ENCODE results near the gene CLDN15.

Gene CLDN15

DNA sequence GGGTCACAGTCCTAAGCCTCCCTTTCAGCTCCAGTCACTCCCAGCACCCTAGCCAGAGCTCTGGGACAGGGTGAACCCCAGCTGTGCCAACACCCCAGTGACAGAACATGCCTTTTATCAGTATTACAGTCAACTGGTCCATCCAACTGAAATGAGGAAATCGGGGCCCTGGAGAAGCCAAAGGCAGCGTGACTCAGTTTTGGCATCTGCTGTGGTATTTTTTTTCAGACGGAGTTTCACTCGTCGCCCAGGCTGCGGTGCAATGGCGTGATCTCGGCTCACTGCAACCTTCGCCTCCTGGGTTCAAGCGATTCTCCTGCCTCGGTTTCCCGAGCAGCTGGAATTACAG lies 3.4 kb upstream of the CLDN15 start:
- no peaks in the 10 kb centered on the region for H3K9me3 ChIP-seq
- H3K36me3 ChIP-seq = peaks cover 15 to 52% (median 39%) of the 10 kb centered on the region in 3 donors
- no peak overlapping the region for H3K4me3 ChIP-seq
- TF ChIP-seq, protein P1, sequence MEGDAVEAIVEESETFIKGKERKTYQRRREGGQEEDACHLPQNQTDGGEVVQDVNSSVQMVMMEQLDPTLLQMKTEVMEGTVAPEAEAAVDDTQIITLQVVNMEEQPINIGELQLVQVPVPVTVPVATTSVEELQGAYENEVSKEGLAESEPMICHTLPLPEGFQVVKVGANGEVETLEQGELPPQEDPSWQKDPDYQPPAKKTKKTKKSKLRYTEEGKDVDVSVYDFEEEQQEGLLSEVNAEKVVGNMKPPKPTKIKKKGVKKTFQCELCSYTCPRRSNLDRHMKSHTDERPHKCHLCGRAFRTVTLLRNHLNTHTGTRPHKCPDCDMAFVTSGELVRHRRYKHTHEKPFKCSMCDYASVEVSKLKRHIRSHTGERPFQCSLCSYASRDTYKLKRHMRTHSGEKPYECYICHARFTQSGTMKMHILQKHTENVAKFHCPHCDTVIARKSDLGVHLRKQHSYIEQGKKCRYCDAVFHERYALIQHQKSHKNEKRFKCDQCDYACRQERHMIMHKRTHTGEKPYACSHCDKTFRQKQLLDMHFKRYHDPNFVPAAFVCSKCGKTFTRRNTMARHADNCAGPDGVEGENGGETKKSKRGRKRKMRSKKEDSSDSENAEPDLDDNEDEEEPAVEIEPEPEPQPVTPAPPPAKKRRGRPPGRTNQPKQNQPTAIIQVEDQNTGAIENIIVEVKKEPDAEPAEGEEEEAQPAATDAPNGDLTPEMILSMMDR (IDR thresholded peaks at IDR 0.05) = no peak
- H3K4me1 ChIP-seq = peaks cover 5 to 34% (median 24%) of the 10 kb centered on the region in 4 donors
- no peaks in the 10 kb centered on the region for H3K27me3 ChIP-seq
- no peak overlapping the region for H3K27ac ChIP-seq
- DNase-seq = no peak
- intact Hi-C loops (cut with DNase I; ENCODE audit: low total_unique reads) = no loop called here

DNA sequence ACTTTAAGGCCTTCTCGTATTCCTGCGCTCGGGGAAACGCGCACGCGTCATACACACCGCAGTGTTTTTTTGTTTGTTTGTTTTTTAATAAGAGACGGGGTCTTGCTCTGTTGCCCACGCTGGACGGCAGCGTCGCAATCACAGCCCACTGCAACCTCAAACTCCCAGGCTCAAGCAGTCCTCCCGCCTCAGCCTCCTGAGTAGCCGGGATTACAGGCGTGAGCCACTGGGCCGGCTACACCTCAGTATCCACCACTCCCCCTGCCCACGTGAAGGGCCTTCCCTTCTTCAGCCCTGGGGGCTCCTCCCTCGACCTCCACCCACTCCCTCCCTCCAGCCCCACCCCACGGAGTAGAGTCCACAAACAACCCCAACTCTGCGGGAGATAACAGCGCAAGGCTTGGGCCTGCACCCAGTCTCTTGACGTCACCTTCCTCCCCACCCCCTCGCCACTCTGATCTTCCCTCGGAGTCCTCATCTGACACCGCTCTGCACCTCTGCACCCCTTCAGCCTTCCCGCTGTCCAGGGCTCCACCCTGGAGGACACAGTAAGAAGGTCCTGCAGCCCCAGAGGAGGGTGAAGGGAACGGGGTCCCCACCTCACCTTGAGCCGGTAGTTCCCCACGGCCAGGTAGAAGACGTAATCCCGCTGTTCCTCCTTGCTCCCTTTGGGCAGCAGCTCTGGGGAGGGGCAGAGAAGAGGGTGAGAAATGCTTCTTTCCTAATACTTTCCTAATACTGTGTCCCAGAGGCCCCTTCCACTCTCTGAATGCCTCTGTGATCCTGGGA lies 2.8 kb upstream of the CLDN15 start:
- DNase-seq = no peak
- Histone ChIP-seq H3K4me3 (no peak overlapping the region), H3K4me1 (peaks cover 4 to 28% (median 20%) of the 10 kb centered on the region in 4 donors), H3K27ac (no peak overlapping the region), H3K27me3 (no peaks in the 10 kb centered on the region), H3K36me3 (peaks cover 15 to 58% (median 41%) of the 10 kb centered on the region in 3 donors), H3K9me3 (no peaks in the 10 kb centered on the region)
- intact Hi-C loops (cut with DNase I; ENCODE audit: low total_unique reads) = no loop called here
- TF ChIP-seq, protein P1 (IDR thresholded peaks at IDR 0.05) = no peak

DNA sequence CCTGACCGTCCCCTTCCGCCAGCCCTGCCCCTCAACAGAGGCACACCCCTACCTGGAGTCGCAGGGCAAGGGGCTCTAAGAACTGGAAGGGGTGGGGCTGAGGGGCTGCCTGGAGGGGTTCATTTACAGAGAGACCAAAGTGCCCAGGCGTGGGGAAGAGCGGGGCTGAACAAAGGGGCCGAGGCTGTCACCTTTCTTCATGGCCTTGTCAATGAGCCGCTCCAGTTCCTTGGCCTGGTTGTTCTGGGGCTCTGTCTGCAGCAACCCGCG lies 2.3 kb upstream of the CLDN15 start:
- intact Hi-C loops (cut with DNase I; ENCODE audit: low total_unique reads) = no loop called here
- peaks cover 0 to 26% (median 16%) of the 10 kb centered on the region in 4 donors for H3K4me1 ChIP-seq

DNA sequence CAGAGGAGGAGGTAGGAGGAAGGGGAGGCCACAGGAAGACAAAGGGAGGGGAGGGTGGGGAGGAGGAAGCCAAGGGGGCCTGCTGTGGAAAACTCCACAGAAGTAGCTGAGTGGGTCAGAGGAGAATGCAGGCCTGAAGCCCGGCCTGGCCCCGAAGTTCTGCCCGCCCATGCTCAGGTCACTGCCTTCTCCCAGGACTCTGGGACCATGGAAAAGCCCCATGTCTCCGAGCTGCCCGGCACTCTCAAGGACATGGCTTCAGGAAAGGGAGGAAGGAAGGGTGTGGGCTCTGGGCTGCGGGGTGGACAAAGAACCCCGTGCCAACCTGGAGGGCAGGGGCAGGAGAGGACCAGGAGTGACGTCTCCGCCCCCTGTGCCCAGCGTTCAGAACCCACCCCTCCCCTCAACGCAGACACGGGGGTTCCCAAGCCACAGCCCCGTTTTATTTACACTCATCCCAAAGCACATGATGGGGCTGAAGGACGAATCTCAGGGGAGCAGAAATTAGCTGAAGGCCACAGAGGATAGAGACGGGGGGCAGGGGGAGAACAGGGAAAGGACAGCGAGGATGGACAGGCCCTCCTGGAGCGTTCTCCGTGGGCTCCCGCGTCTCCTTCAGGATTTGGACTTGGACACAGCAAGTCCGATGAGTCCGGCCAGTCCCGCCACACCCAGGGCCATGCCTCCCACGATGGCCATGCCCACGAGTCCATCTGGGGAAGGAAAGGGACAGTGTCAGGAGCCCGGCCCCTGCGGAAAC lies 1.8 kb upstream of the CLDN15 start:
- intact Hi-C loops (cut with DNase I; ENCODE audit: low total_unique reads) = no loop called here
- no peaks in the 10 kb centered on the region for H3K9me3 ChIP-seq
- H3K4me3 ChIP-seq = no peak overlapping the region
- H3K27ac ChIP-seq = no peak overlapping the region
- no peaks in the 10 kb centered on the region for H3K27me3 ChIP-seq
- DNase-seq = no peak
- TF ChIP-seq, protein P1 (IDR thresholded peaks at IDR 0.05) = no peak
- peaks cover 15 to 58% (median 41%) of the 10 kb centered on the region in 3 donors for H3K36me3 ChIP-seq
- H3K4me1 ChIP-seq = peaks cover 0 to 26% (median 16%) of the 10 kb centered on the region in 4 donors

More for the DNA sequence above, 2.3 kb upstream of the CLDN15 start:
- Histone ChIP-seq H3K27me3 (no peaks in the 10 kb centered on the region), H3K27ac (no peak overlapping the region), H3K9me3 (no peaks in the 10 kb centered on the region), H3K4me3 (no peak overlapping the region), H3K36me3 (peaks cover 15 to 58% (median 41%) of the 10 kb centered on the region in 3 donors)
- TF ChIP-seq, protein P1 (IDR thresholded peaks at IDR 0.05) = no peak
- DNase-seq = no peak

DNA sequence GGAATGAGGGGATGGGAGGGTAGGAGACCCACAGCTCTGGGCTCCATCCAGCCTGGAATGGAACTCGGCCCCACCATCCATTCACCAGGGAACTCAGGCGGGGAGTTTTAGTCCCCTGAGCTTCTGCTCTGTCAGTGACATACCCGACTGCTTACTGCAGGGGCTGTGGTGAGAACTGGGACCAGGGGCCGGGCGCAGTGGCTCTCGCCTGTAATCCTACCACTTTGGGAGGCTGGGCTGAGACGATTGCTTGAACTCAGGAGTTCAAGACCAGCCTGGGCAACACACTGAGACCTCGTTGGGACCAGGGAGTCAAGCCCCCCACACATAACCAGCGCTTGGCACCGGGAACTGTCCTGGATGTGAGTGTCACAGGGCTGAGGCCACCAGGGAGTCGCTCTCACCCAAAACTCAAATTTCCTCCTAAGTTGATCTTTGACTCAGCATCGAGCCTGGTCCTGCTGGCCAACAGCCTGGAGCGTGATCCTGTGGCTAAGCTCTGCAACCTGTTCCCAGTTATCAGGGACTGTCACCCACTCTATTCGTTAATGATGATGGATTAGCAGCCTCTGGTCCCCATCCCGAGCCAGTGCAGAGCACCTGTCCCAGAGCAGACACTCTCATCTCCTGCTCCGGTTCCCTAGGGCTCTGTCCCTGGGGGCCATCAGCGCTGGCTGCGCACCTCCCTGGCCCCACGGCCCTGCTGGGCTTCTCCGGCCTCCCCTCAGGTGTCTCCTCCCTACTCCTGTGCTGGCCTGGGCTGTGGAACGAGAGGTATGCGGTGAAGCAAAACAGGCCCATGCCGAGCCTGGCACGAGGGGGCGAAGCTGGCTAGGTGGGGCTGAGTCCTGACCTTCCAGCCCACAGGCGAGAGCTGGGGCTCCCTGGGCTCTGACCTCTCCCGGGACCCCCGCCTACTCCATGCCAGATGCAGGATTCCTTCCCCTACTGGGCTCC lies 902 bp upstream of the CLDN15 start:
- peaks cover 0 to 20% (median 11%) of the 10 kb centered on the region in 4 donors for H3K4me1 ChIP-seq
- TF ChIP-seq, protein P1 (IDR thresholded peaks at IDR 0.05) = no peak
- H3K9me3 ChIP-seq = no peaks in the 10 kb centered on the region
- H3K27ac ChIP-seq = peak overlapping the region; percentile 39 to 50
- no peak overlapping the region for H3K4me3 ChIP-seq
- H3K27me3 ChIP-seq = no peaks in the 10 kb centered on the region
- peaks cover 15 to 58% (median 41%) of the 10 kb centered on the region in 3 donors for H3K36me3 ChIP-seq
- DNase-seq = no peak
- intact Hi-C loops (cut with DNase I; ENCODE audit: low total_unique reads) = no loop called here

All from tibial artery (tissue), 4 donors.